KMS-11 (cell line): ENCODE results near the gene DAB2IP.

Experiments used
- H2AFZ ChIP-seq: fragments of 200-600 bp; sonication (generic); 2 replicates; pipeline ENCODE4 v1.6.1; 2016; ENCODE audit warnings: antibody characterized with exemption, mixed run types, low read depth
- H3K27ac ChIP-seq: fragments of 200-600 bp; sonication (generic); 2 replicates; pipeline ENCODE4 v1.6.1; 2016; ENCODE audit warnings: mild to moderate bottlenecking, mixed run types
- H3K27me3 ChIP-seq: fragments of 200-600 bp; sonication (generic); 2 replicates; pipeline ENCODE4 v1.6.1; 2017; ENCODE audit warnings: mild to moderate bottlenecking, low read depth, mixed run types, moderate library complexity; ENCODE audit not compliant: insufficient read depth
- H3K36me3 ChIP-seq: fragments of 200-600 bp; sonication (generic); 2 replicates; pipeline ENCODE4 v1.6.1; 2017; ENCODE audit warnings: mild to moderate bottlenecking, mixed run types; ENCODE audit not compliant: insufficient read depth
- H3K4me1 ChIP-seq: fragments of 200-600 bp; sonication (generic); 2 replicates; pipeline ENCODE4 v1.6.1; 2016; ENCODE audit warnings: mild to moderate bottlenecking, low read depth, mixed run types; ENCODE audit not compliant: poor library complexity, severe bottlenecking
- H3K4me2 ChIP-seq: fragments of 200-600 bp; sonication (generic); 2 replicates; pipeline ENCODE4 v1.7.0; 2016; ENCODE audit warnings: mild to moderate bottlenecking, mixed run types
- H3K4me3 ChIP-seq: fragments of 200-600 bp; sonication (generic); IDR thresholded peaks from 2 replicates; pipeline ENCODE4 v1.6.1; 2017; ENCODE audit warnings: low read depth, low read length, mixed read lengths; ENCODE audit not compliant: insufficient read depth
- H3K79me2 ChIP-seq: fragments of 200-600 bp; sonication (generic); 2 replicates; pipeline ENCODE4 v1.6.1; 2016; ENCODE audit warnings: low read depth, mixed run types; ENCODE audit not compliant: insufficient read depth
- H3K9ac ChIP-seq: fragments of 200-600 bp; sonication (generic); 2 replicates; pipeline ENCODE4 v1.6.1; 2016; ENCODE audit warnings: mild to moderate bottlenecking, mixed run types
- H4K20me1 ChIP-seq: fragments of 200-600 bp; sonication (generic); 2 replicates; pipeline ENCODE4 v1.6.1; 2016; ENCODE audit warnings: mild to moderate bottlenecking, mixed run types; ENCODE audit not compliant: insufficient read depth
- CTCF ChIP-seq: fragments of 200-600 bp; sonication (generic); conservative IDR thresholded peaks from 2 replicates; pipeline ENCODE4 v1.6.1; 2017; ENCODE audit warnings: low read depth, mild to moderate bottlenecking, antibody characterized with exemption, low read length, moderate library complexity, mixed read lengths

Gene DAB2IP

GRCh38 chr9:121675969-121676822 lies 24.8 kb downstream of the DAB2IP start:
- H3K27me3 ChIP-seq, result no peaks in the 10 kb centered on the region
- H3K4me3 ChIP-seq, result no peak overlapping the region
- H3K4me1 ChIP-seq, result no peaks in the 10 kb centered on the region
- H2AFZ ChIP-seq, result no peak overlapping the region
- H4K20me1 ChIP-seq, result no peaks in the 10 kb centered on the region
- no peaks in the 10 kb centered on the region for H3K36me3 ChIP-seq
- TF ChIP-seq CTCF, result no peak
- no peak overlapping the region for H3K4me2 ChIP-seq
- no peaks in the 10 kb centered on the region for H3K79me2 ChIP-seq
- H3K9ac ChIP-seq, result no peak overlapping the region
- H3K27ac ChIP-seq, result no peak overlapping the region

- no peak for TF ChIP-seq CTCF
- Histone ChIP-seq H2AFZ (no peak overlapping the region), H3K79me2 (no peaks in the 10 kb centered on the region), H3K36me3 (no peaks in the 10 kb centered on the region), H3K27me3 (no peaks in the 10 kb centered on the region), H3K4me1 (no peaks in the 10 kb centered on the region), H3K9ac (no peak overlapping the region), H3K4me2 (no peak overlapping the region), H4K20me1 (no peaks in the 10 kb centered on the region), H3K27ac (no peak overlapping the region), H3K4me3 (no peak overlapping the region)
Measured at GRCh38 chr9:121676926-121677325, 25.5 kb downstream of the DAB2IP start.

GRCh38 chr9:121678501-121679022 lies 27.1 kb downstream of the DAB2IP start:
- Histone ChIP-seq H3K4me2 (no peak overlapping the region), H3K27me3 (no peaks in the 10 kb centered on the region), H2AFZ (no peak overlapping the region), H3K4me3 (no peak overlapping the region), H4K20me1 (no peaks in the 10 kb centered on the region), H3K9ac (no peak overlapping the region), H3K79me2 (no peaks in the 10 kb centered on the region), H3K27ac (no peak overlapping the region), H3K4me1 (no peaks in the 10 kb centered on the region), H3K36me3 (no peaks in the 10 kb centered on the region)
- no peak for TF ChIP-seq CTCF

GRCh38 chr9:121679901-121680635 lies 28.6 kb downstream of the DAB2IP start:
- Histone ChIP-seq H4K20me1 (no peaks in the 10 kb centered on the region), H3K27ac (no peak overlapping the region), H3K79me2 (no peaks in the 10 kb centered on the region), H3K9ac (no peak overlapping the region), H2AFZ (no peak overlapping the region), H3K36me3 (no peaks in the 10 kb centered on the region), H3K4me3 (no peak overlapping the region), H3K4me2 (no peak overlapping the region), H3K4me1 (no peaks in the 10 kb centered on the region), H3K27me3 (no peaks in the 10 kb centered on the region)
- TF ChIP-seq CTCF, result no peak
